ENCODE measurements around the gene SPHK2.

GRCh38 chr19:48631225-48631624, 11.9 kb downstream of the SPHK2 start:
- TF ChIP-seq, protein P1, sequence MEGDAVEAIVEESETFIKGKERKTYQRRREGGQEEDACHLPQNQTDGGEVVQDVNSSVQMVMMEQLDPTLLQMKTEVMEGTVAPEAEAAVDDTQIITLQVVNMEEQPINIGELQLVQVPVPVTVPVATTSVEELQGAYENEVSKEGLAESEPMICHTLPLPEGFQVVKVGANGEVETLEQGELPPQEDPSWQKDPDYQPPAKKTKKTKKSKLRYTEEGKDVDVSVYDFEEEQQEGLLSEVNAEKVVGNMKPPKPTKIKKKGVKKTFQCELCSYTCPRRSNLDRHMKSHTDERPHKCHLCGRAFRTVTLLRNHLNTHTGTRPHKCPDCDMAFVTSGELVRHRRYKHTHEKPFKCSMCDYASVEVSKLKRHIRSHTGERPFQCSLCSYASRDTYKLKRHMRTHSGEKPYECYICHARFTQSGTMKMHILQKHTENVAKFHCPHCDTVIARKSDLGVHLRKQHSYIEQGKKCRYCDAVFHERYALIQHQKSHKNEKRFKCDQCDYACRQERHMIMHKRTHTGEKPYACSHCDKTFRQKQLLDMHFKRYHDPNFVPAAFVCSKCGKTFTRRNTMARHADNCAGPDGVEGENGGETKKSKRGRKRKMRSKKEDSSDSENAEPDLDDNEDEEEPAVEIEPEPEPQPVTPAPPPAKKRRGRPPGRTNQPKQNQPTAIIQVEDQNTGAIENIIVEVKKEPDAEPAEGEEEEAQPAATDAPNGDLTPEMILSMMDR (IDR thresholded peaks at IDR 0.05; ENCODE audit: low read depth, low read length) = no peak
- TF ChIP-seq EZH2phosphoT487 (IDR thresholded peaks at IDR 0.05; ENCODE audit: low read depth) = no peak
